Thyroid gland (tissue), 4 donors: ENCODE results near the gene GPRC5D. TPM values are rescaled to one million over a fixed set of nuclear protein-coding genes. Genes with fewer than 3 reads are reported as not detected.
A peak's percentile ranks its signal among the peaks of the same experiment; 100 is the strongest.

Source experiments
- DNase-seq, 2 donors: peaks; one replicate each; pipeline ENCODE4 v3.0.0-alpha.2; 2019
- H3K27ac ChIP-seq, 3 donors: fragments of 200-600 bp; sonication (generic); 1 replicate in 2 of 3; 2 replicates in 1 of 3; pipeline ENCODE4 v1.5.1; 2016 to 2019; ENCODE audit warnings: mild to moderate bottlenecking in 1 of 3, moderate library complexity in 1 of 3
- H3K27me3 ChIP-seq: fragments of 200-600 bp; sonication (generic); one replicate; pipeline ENCODE4 v1.5.1; 2019
- H3K36me3 ChIP-seq, 2 donors: fragments of 200-600 bp; sonication (generic); one replicate each; pipeline ENCODE4 v1.5.1; 2016 to 2019
- H3K4me1 ChIP-seq, 2 donors: fragments of 200-600 bp; sonication (generic); one replicate each; pipeline ENCODE4 v1.5.1; 2017 to 2019
- H3K4me3 ChIP-seq, 3 donors: fragments of 200-600 bp; sonication (generic); replicated peaks in 1 of 3; 1 replicate in 2 of 3; 2 replicates in 1 of 3; pipeline ENCODE4 v1.5.1; 2016; ENCODE audit warnings: mild to moderate bottlenecking in 1 of 3
- H3K9me3 ChIP-seq: fragments of 200-600 bp; sonication (generic); one replicate; pipeline ENCODE4 v1.5.1; 2017
- CTCF ChIP-seq, 6 experiments: fragments of 200-600 bp in 3 of 6; fragments of 450-650 bp in 3 of 6; sonication (generic) in 3 of 6; IDR thresholded peaks; one replicate each; pipeline ENCODE4 v1.5.1; 2016 to 2019; ENCODE audit warnings: antibody characterized with exemption in 6 of 6, mild to moderate bottlenecking in 2 of 6, inconsistent platforms in 1 of 6, moderate library complexity in 1 of 6
- POLR2A ChIP-seq, 2 donors: fragments of 450-650 bp; IDR thresholded peaks; one replicate each; pipeline ENCODE4 v1.6.1; 2017; ENCODE audit warnings: antibody characterized with exemption in 2 of 2, mild to moderate bottlenecking in 2 of 2, moderate library complexity in 1 of 2
- WGBS, 2 donors: methylation state at CpG; one replicate each; pipeline ENCODE4 v1.1.5; 2017; 5-methylcytosine and 5-hydroxymethylcytosine counted together
- intact Hi-C: fragments of 100-400 bp; cut with DNase I; formaldehyde crosslinking; loops from one replicate; pipeline ENCODE4 v1.15.1; 2023
- total RNA-seq, 4 donors: library from RNA; depleted of rRNA; stranded (reverse); fragments of >200 nt; gene quantifications; one replicate each; pipeline ENCODE4 v1.2.3, GENCODE V29; 2016

GPRC5D gene
- total RNA-seq, 4 donors from 2014 or later, result not detected

- Histone ChIP-seq H3K9me3 (no peaks in the 10 kb centered on the region), H3K27ac (no peak overlapping the region), H3K36me3 (peaks cover 29 to 37% of the 10 kb centered on the region in 2 donors), H3K4me3 (no peak overlapping the region), H3K4me1 (peaks cover 15 to 38% of the 10 kb centered on the region in 2 donors), H3K27me3 (no peaks in the 10 kb centered on the region)
- no peak for DNase-seq
- intact Hi-C loops, result loop anchor here (10.0 kb wide), 1 partner anchor 183 kb away; no protein-coding TSS in a partner anchor
- no peak for TF ChIP-seq POLR2A (IDR thresholded peaks at IDR 0.05)
- no peak for TF ChIP-seq CTCF (IDR thresholded peaks at IDR 0.05)
- 77 to 79% methylated on average over 5 of the region's 5 CpGs for WGBS, 2 donors
Observed at GRCh38 chr12:12987421-12987820, 35.5 kb upstream of the GPRC5D start.

DNA sequence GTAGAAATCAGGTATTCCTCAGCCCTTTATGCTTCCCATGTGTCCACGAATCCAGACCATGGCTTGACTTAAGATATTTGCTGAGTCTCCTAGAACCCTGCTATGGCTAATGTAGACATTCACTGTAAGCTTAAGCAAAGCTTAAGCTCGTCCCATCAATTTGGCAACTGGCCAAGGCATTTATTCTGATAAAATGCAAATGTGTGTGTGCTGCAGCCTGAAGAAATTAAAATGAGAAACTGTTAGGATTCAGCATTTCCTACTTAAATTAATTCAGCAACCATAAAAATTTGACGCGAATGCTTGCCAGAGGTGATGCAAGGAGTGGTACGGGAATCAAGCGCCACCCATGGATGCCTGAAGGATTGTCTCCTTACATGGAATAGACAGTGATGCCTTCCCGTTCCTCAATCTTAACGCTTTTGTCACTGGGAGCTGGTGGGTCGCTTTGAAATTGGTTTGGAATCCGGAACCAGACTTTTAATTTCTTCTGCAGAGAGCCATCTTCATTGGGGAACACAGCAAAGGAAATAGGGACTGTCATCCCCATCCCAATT, 34.9 kb upstream of the GPRC5D start:
- no peak for DNase-seq
- peaks cover 29 to 37% of the 10 kb centered on the region in 2 donors for H3K36me3 ChIP-seq
- no peaks in the 10 kb centered on the region for H3K9me3 ChIP-seq
- intact Hi-C loops, result loop anchor here (10.0 kb wide), 1 partner anchor 182 kb away; no protein-coding TSS in a partner anchor
- H3K4me1 ChIP-seq, result peaks cover 10 to 32% of the 10 kb centered on the region in 2 donors
- no peak overlapping the region for H3K4me3 ChIP-seq
- 90 to 92% methylated on average over 10 of the region's 10 CpGs for WGBS, 2 donors
- TF ChIP-seq POLR2A (IDR thresholded peaks at IDR 0.05) (no peak), CTCF (IDR thresholded peaks at IDR 0.05) (no peak)
- H3K27ac ChIP-seq, result no peak overlapping the region
- H3K27me3 ChIP-seq, result no peaks in the 10 kb centered on the region

- no peak for DNase-seq
- intact Hi-C loops, result loop anchor here (10.0 kb wide), 1 partner anchor 181 kb away; no protein-coding TSS in a partner anchor
- no peak overlapping the region for H3K27ac ChIP-seq
- no peaks in the 10 kb centered on the region for H3K27me3 ChIP-seq
- H3K4me1 ChIP-seq, result peaks cover under 1 to 24% of the 10 kb centered on the region in 2 donors
- TF ChIP-seq CTCF (IDR thresholded peaks at IDR 0.05) (peak in 5 of 6 experiments; percentile 17 to 46 (median 31)), POLR2A (IDR thresholded peaks at IDR 0.05) (no peak)
- peaks cover 35 to 37% of the 10 kb centered on the region in 2 donors for H3K36me3 ChIP-seq
- no peak overlapping the region for H3K4me3 ChIP-seq
- 86 to 90% methylated on average over 4 of the region's 4 CpGs for WGBS, 2 donors
- H3K9me3 ChIP-seq, result no peaks in the 10 kb centered on the region
Observed at GRCh38 chr12:12985817-12986408, 33.9 kb upstream of the GPRC5D start.

DNA sequence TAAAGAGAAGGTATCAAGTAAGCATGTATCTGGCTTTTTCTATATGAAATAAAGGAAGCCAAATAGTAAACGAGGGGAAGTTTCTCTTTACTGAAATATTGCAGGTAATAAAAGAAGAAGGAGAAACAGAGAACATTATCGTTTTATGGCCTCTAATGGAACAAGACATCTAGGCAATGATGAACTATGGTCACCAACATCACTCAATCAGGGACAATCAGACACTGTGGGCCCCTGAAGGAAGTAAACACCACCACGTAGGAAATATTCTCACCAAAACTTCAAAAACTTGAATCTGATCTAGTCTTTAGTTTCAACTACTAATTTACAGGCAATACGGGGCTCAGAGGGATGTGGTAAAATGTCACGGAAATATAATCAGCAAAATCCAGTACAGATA, 32.2 kb upstream of the GPRC5D start:
- TF ChIP-seq POLR2A (IDR thresholded peaks at IDR 0.05) (no peak), CTCF (IDR thresholded peaks at IDR 0.05) (no peak)
- peaks cover 14 to 26% of the 10 kb centered on the region in 2 donors for H3K4me1 ChIP-seq
- H3K27ac ChIP-seq, result no peak overlapping the region
- H3K9me3 ChIP-seq, result no peaks in the 10 kb centered on the region
- peaks cover 36 to 37% of the 10 kb centered on the region in 2 donors for H3K36me3 ChIP-seq
- no peak overlapping the region for H3K4me3 ChIP-seq
- 90 to 94% methylated on average over 5 of the region's 5 CpGs for WGBS, 2 donors
- no peaks in the 10 kb centered on the region for H3K27me3 ChIP-seq
- intact Hi-C loops, result loop anchor here (5.0 to 10.0 kb wide), 2 partner anchors 67 to 179 kb away; no protein-coding TSS in a partner anchor
- no peak for DNase-seq
